ENCODE measurements around the gene CEND1.

Gene CEND1

GRCh38 chr11:818396-819128 is 28.7 kb upstream of the CEND1 start, which contains the start of gene PNPLA2:
PNPLA2 (plus strand) TSS chr11:818914; CDS start chr11:819719, 805 bp downstream.
- no peak for TF ChIP-seq CTCF (IDR thresholded peaks at IDR 0.05; ENCODE audit: low read depth, low read length)
- peak within 1 kb of the TSS; percentile 86 for H3K4me3 ChIP-seq (ENCODE audit: low read length)
- H2AFZ ChIP-seq (ENCODE audit: low read depth, low read length), result no peak within 1 kb of the TSS
- peaks cover 11% of the 10 kb centered on the region; the same call in 1 of the 2 replicates for H3K79me2 ChIP-seq (ENCODE audit: low read length)
- peaks cover 11% of the 10 kb centered on the region for H3K4me1 ChIP-seq (ENCODE audit: low read length)
- H3K27me3 ChIP-seq (ENCODE audit: low read depth, low read length), result no peaks in the 10 kb centered on the region
- H4K20me1 ChIP-seq (ENCODE audit: insufficient read depth, low read length), result peaks cover 19% of the 10 kb centered on the region
- peak within 1 kb of the TSS; percentile 99 for H3K4me2 ChIP-seq (ENCODE audit: low read length)
- no peaks in the 10 kb centered on the region for H3K9me3 ChIP-seq (ENCODE audit: insufficient read depth, low read length)
- H3K36me3 ChIP-seq (replicated peaks; ENCODE audit: low read depth, low read length), result peaks cover 6% of the 10 kb centered on the region
- peak within 1 kb of the TSS; percentile 52 for H3K27ac ChIP-seq (ENCODE audit: low read length)
- peak within 1 kb of the TSS; percentile 86 for H3K9ac ChIP-seq (ENCODE audit: low read length)

GRCh38 chr11:816433-816779 is 26.5 kb upstream of the CEND1 start:
- Histone ChIP-seq H3K36me3 (replicated peaks; ENCODE audit: low read depth, low read length) (peaks cover 27% of the 10 kb centered on the region), H3K27me3 (ENCODE audit: low read depth, low read length) (no peaks in the 10 kb centered on the region), H4K20me1 (ENCODE audit: insufficient read depth, low read length) (peaks cover 30% of the 10 kb centered on the region), H3K9me3 (ENCODE audit: insufficient read depth, low read length) (no peaks in the 10 kb centered on the region), H2AFZ (ENCODE audit: low read depth, low read length) (no peak overlapping the region), H3K79me2 (ENCODE audit: low read length) (peaks cover 28% of the 10 kb centered on the region), H3K27ac (ENCODE audit: low read length) (no peak overlapping the region), H3K4me2 (ENCODE audit: low read length) (no peak overlapping the region), H3K9ac (ENCODE audit: low read length) (no peak overlapping the region), H3K4me3 (ENCODE audit: low read length) (no peak overlapping the region), H3K4me1 (ENCODE audit: low read length) (peaks cover 18% of the 10 kb centered on the region)
- TF ChIP-seq EZH2phosphoT487 (IDR thresholded peaks at IDR 0.05; ENCODE audit: low read depth) (no peak), CTCF (IDR thresholded peaks at IDR 0.05; ENCODE audit: low read depth, low read length) (no peak)

GRCh38 chr11:815675-816432 is 26.0 kb upstream of the CEND1 start:
- H3K79me2 ChIP-seq (ENCODE audit: low read length), result peaks cover 31% of the 10 kb centered on the region

More at GRCh38 chr11:815675-816432, 26.0 kb upstream of the CEND1 start:
- Histone ChIP-seq H3K27ac (ENCODE audit: low read length) (no peak overlapping the region), H3K36me3 (replicated peaks; ENCODE audit: low read depth, low read length) (peaks cover 31% of the 10 kb centered on the region), H3K9ac (ENCODE audit: low read length) (no peak overlapping the region), H3K27me3 (ENCODE audit: low read depth, low read length) (no peaks in the 10 kb centered on the region), H2AFZ (ENCODE audit: low read depth, low read length) (no peak overlapping the region), H3K9me3 (ENCODE audit: insufficient read depth, low read length) (no peaks in the 10 kb centered on the region), H4K20me1 (ENCODE audit: insufficient read depth, low read length) (peaks cover 30% of the 10 kb centered on the region), H3K4me2 (ENCODE audit: low read length) (no peak overlapping the region), H3K4me1 (ENCODE audit: low read length) (peaks cover 21% of the 10 kb centered on the region), H3K4me3 (ENCODE audit: low read length) (no peak overlapping the region)
- TF ChIP-seq CTCF (IDR thresholded peaks at IDR 0.05; ENCODE audit: low read depth, low read length) (no peak), EZH2phosphoT487 (IDR thresholded peaks at IDR 0.05; ENCODE audit: low read depth) (no peak)
